Measurements from ENCODE around the gene FAM120A. TPM values are rescaled to one million over a fixed set of nuclear protein-coding genes. Genes with fewer than 3 reads are reported as not detected.

Gene FAM120A
- total RNA-seq, 4 donors from 2014 or later = 81.7 to 125 (median 90.1) TPM

- no peak overlapping the region for H3K27ac ChIP-seq (replicated peaks in 1 of 4)
Observed at GRCh38 chr9:93464876-93465275, 13.4 kb downstream of the FAM120A start.

GRCh38 chr9:93465855-93466254, 14.4 kb downstream of the FAM120A start:
- peak overlapping the region in 1 of 4 donors; percentile 1 for H3K27ac ChIP-seq (replicated peaks in 1 of 4)
- intact Hi-C loops (cut with DNase I) = no loop called here
- TF ChIP-seq EP300 (IDR thresholded peaks at IDR 0.05) = no peak
- no peak for TF ChIP-seq POLR2AphosphoS5 (IDR thresholded peaks at IDR 0.05)
- TF ChIP-seq, protein P1, sequence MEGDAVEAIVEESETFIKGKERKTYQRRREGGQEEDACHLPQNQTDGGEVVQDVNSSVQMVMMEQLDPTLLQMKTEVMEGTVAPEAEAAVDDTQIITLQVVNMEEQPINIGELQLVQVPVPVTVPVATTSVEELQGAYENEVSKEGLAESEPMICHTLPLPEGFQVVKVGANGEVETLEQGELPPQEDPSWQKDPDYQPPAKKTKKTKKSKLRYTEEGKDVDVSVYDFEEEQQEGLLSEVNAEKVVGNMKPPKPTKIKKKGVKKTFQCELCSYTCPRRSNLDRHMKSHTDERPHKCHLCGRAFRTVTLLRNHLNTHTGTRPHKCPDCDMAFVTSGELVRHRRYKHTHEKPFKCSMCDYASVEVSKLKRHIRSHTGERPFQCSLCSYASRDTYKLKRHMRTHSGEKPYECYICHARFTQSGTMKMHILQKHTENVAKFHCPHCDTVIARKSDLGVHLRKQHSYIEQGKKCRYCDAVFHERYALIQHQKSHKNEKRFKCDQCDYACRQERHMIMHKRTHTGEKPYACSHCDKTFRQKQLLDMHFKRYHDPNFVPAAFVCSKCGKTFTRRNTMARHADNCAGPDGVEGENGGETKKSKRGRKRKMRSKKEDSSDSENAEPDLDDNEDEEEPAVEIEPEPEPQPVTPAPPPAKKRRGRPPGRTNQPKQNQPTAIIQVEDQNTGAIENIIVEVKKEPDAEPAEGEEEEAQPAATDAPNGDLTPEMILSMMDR (IDR thresholded peaks at IDR 0.05) = no peak
- TF ChIP-seq POLR2A (IDR thresholded peaks at IDR 0.05; ENCODE audit: low read depth) = no peak
- no peak overlapping the region for H3K4me3 ChIP-seq
- H3K27me3 ChIP-seq = no peaks in the 10 kb centered on the region
- peaks cover 55 to 91% (median 76%) of the 10 kb centered on the region in 4 donors for H3K4me1 ChIP-seq
- H3K36me3 ChIP-seq = no peaks in the 10 kb centered on the region
- WGBS = 93% methylated on average over 6 of the region's 6 CpGs
- DNase-seq (ENCODE audit: extremely low spot score) = no peak
- H3K9me3 ChIP-seq = no peaks in the 10 kb centered on the region

More at GRCh38 chr9:93464876-93465275, 13.4 kb downstream of the FAM120A start:
- H3K9me3 ChIP-seq = no peaks in the 10 kb centered on the region
- H3K4me3 ChIP-seq = no peak overlapping the region
- DNase-seq (ENCODE audit: extremely low spot score) = no peak
- TF ChIP-seq, protein P1 (IDR thresholded peaks at IDR 0.05) = no peak
- TF ChIP-seq POLR2A (IDR thresholded peaks at IDR 0.05; ENCODE audit: low read depth) (no peak), POLR2AphosphoS5 (IDR thresholded peaks at IDR 0.05) (no peak), EP300 (IDR thresholded peaks at IDR 0.05) (no peak)
- intact Hi-C loops (cut with DNase I) = no loop called here
- H3K4me1 ChIP-seq = peaks cover 64 to 89% (median 74%) of the 10 kb centered on the region in 4 donors
- 60% methylated on average over 2 of the region's 2 CpGs for WGBS
- H3K27me3 ChIP-seq = no peaks in the 10 kb centered on the region
- no peaks in the 10 kb centered on the region for H3K36me3 ChIP-seq

DNA sequence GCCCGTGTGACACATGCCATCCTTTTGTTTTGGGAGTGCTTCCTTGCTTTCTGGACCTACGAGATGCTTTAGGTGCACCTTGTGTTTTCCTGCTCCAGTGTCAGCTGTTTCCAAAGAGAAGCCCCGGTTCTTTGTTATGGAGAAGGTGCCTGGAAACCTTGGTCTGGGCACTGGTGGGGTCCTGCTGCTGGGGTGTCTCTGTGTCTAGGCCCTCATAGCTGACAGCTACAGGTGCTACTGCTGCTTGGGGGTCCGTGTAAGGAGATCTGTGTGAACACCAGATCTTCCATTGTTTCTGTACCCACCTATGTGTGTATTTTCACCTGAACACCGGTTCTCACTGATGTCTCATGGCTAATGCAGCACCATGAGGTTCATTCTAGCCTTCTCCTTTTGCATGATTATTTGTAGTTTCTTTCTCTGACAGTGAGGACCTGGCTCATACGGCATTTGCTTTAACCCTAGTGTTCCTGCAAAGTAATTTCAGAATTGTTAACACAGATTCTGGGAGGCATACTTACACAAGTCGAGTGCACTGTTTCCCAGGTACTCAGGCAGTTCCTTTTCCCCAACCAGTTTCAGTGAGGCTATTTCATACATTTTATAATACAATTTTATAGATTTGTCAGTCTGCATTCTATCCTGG, 15.1 kb downstream of the FAM120A start:
- peaks cover 0 to 5% (median 0%) of the 10 kb centered on the region in 4 donors for H3K36me3 ChIP-seq
- DNase-seq (ENCODE audit: extremely low spot score) = no peak
- no peaks in the 10 kb centered on the region for H3K9me3 ChIP-seq
- intact Hi-C loops (cut with DNase I) = no loop called here
- H3K4me3 ChIP-seq = no peak overlapping the region
- no peaks in the 10 kb centered on the region for H3K27me3 ChIP-seq
- H3K27ac ChIP-seq (replicated peaks in 1 of 4) = peak overlapping the region in 1 of 4 donors; percentile 27
- 67% methylated on average over 7 of the region's 7 CpGs for WGBS
- peaks cover 55 to 93% (median 80%) of the 10 kb centered on the region in 4 donors for H3K4me1 ChIP-seq
- TF ChIP-seq, protein P1 (IDR thresholded peaks at IDR 0.05) = no peak
- no peak for TF ChIP-seq POLR2A (IDR thresholded peaks at IDR 0.05; ENCODE audit: low read depth)
- no peak for TF ChIP-seq POLR2AphosphoS5 (IDR thresholded peaks at IDR 0.05)
- no peak for TF ChIP-seq EP300 (IDR thresholded peaks at IDR 0.05)

DNA sequence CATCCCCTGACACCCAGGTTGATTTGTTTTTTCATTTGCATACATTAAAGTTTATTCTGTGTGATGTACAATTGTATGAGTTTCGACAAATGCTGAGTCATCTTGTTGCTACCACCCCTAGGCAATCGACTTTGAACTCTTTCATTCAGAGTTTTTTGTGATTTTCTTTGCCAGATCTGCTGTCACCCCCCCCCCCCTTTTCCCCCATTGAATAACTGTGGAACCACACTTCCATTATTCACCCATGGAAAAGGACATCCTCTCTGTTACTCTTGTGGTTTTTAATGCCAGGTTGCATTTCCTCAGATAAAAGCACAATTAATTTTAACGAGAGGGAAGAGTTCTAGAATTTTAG, 15.6 kb downstream of the FAM120A start:
- TF ChIP-seq POLR2A (IDR thresholded peaks at IDR 0.05; ENCODE audit: low read depth) (no peak), EP300 (IDR thresholded peaks at IDR 0.05) (no peak), POLR2AphosphoS5 (IDR thresholded peaks at IDR 0.05) (no peak)
- TF ChIP-seq, protein P1 (IDR thresholded peaks at IDR 0.05) = no peak
- Histone ChIP-seq H3K4me3 (no peak overlapping the region), H3K4me1 (peaks cover 55 to 93% (median 80%) of the 10 kb centered on the region in 4 donors), H3K27me3 (no peaks in the 10 kb centered on the region), H3K36me3 (peaks cover 0 to 7% (median 0%) of the 10 kb centered on the region in 4 donors), H3K27ac (replicated peaks in 1 of 4) (no peak overlapping the region), H3K9me3 (no peaks in the 10 kb centered on the region)
- intact Hi-C loops (cut with DNase I) = no loop called here
- WGBS = 40% methylated on average over 3 of the region's 3 CpGs
- no peak for DNase-seq (ENCODE audit: extremely low spot score)

Data from esophagus muscularis mucosa (tissue), 4 donors.